Measurements from ENCODE around the gene STMN1.
A peak's percentile ranks its signal among the peaks of the same experiment; 100 is the strongest.
"Not testable (repeated sequence)": the region's sequence is repeated elsewhere in the genome, so short reads cannot be mapped to it uniquely, and the experiment has no call there.

STMN1 gene

GRCh38 chr1:25905680-25906643, at the start of gene STMN1:
Gene STMN1, minus strand, starts transcription at chr1:25906419. Its CDS starts 1,743 bp downstream, at chr1:25904676.
- peak in 55 of 56 donors; percentile 70 to 97 (median 91) for DNase-seq

- no peak for DNase-seq
These were observed 49.3 kb upstream of the STMN1 start for GRCh38 chr1:25955553-25955952.

GRCh38 chr1:25954282-25954938, 48.2 kb upstream of the STMN1 start:
- no peak for DNase-seq

GRCh38 chr1:25952841-25953401, 46.7 kb upstream of the STMN1 start:
- DNase-seq, result no peak

- no peak for DNase-seq
These were observed 42.4 kb upstream of the STMN1 start for GRCh38 chr1:25948641-25949040.

- no peak for DNase-seq
These were observed 40.8 kb upstream of the STMN1 start for GRCh38 chr1:25947027-25947426.

GRCh38 chr1:25945761-25946160, 39.5 kb upstream of the STMN1 start:
- no peak for DNase-seq

GRCh38 chr1:25944986-25945385, 38.8 kb upstream of the STMN1 start:
- DNase-seq, result no peak

- not testable (repeated sequence) for DNase-seq
These were observed 37.3 kb upstream of the STMN1 start for GRCh38 chr1:25943511-25943910.

- no peak for DNase-seq
These were observed 30.7 kb upstream of the STMN1 start for GRCh38 chr1:25936947-25937346.

- DNase-seq, result peak in 30 of 56 donors; percentile 2 to 77 (median 30)
These were observed 27.5 kb upstream of the STMN1 start for GRCh38 chr1:25933479-25934365.

GRCh38 chr1:25932811-25933400, 26.7 kb upstream of the STMN1 start:
- DNase-seq, result peak in 5 of 56 donors; percentile 3 to 25 (median 10)

GRCh38 chr1:25932321-25932720, 26.1 kb upstream of the STMN1 start:
- DNase-seq, result no peak

GRCh38 chr1:25929016-25929415, 22.8 kb upstream of the STMN1 start:
- DNase-seq, result no peak

GRCh38 chr1:25927521-25928265, 21.5 kb upstream of the STMN1 start:
- DNase-seq, result peak in 9 of 56 donors; percentile 7 to 53 (median 22)

GRCh38 chr1:25926731-25927496, 20.7 kb upstream of the STMN1 start:
- peak in 46 of 56 donors; percentile 13 to 70 (median 40) for DNase-seq

GRCh38 chr1:25924454-25924853, 18.2 kb upstream of the STMN1 start:
- DNase-seq, result no peak

GRCh38 chr1:25922971-25923552, 16.8 kb upstream of the STMN1 start:
- DNase-seq, result peak in 23 of 56 donors; percentile 23 to 82 (median 59)

Data from nucleus accumbens (tissue), 56 donors.